ENCODE measurements around the gene NME2.
A peak's percentile ranks its signal among the peaks of the same experiment; 100 is the strongest.
"Not testable (repeated sequence)": the region's sequence is repeated elsewhere in the genome, so short reads cannot be mapped to it uniquely, and the experiment has no call there.

Gene NME2

DNA sequence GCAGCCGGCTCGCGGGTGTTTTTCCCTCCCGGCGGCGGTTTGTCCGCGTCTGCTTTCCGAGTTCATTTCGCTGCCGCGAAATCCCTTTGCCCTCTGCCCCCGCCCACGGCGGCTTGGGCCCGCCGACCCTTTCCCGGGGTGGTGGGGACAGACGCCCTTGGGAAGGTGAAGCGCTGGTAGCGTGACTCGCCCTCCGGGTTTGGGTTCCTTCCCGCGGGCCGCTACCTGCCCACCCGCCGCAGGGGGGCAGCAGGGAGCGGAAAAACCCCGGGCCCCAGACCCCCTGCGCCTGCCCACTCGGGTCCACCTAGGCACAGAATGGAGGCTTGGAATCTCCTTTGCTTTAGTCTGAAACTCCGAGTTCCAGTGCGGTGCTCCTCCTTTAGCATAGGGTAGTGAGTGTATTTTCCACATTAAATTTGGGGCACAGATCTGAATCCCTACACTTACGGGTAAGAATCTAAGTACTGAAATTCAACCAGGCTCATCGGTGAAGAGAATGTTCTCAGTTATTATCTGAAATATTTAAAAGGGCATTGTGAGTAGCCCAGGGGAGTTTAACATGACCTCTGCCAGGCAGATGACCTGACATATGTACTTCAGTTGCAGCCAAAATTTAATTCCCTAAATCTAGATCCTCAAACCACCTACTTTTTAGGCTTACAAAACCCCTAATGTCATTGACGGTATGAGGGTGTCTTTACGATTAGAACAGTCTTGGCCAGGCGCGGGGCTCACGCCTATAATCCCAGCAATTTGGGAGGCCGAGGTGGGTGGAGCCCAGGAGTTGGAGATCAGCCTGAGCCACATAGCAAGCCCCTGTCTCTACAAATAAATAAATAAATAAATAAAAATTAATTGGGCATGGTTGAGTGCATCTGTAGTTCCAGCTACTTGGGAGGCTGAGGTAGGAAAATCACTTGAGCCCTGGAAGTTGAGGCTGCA, 1.0 kb downstream of the NME2 start:
- Mint-ChIP-seq H3K9me3 (no peaks in the 10 kb centered on the region), H3K4me1 (peaks cover 38% of the 10 kb centered on the region), H3K27me3 (no peaks in the 10 kb centered on the region), H3K36me3 (ENCODE audit: low read depth) (peaks cover 55% of the 10 kb centered on the region), H3K27ac (peak overlapping the region; percentile 94), H3K4me3 (peak overlapping the region; percentile 93)
- peak; percentile 34 for ATAC-seq
- DNase-seq = peak; percentile 85

GRCh38 chr17:51169340-51169739, 3.1 kb downstream of the NME2 start:
- Mint-ChIP-seq H3K9me3 (no peaks in the 10 kb centered on the region), H3K27me3 (no peaks in the 10 kb centered on the region), H3K4me1 (peaks cover 35% of the 10 kb centered on the region), H3K4me3 (peak overlapping the region; percentile 60), H3K36me3 (ENCODE audit: low read depth) (peaks cover 45% of the 10 kb centered on the region), H3K27ac (peak overlapping the region; percentile 63)
- no peak for ATAC-seq
- DNase-seq = no peak

DNA sequence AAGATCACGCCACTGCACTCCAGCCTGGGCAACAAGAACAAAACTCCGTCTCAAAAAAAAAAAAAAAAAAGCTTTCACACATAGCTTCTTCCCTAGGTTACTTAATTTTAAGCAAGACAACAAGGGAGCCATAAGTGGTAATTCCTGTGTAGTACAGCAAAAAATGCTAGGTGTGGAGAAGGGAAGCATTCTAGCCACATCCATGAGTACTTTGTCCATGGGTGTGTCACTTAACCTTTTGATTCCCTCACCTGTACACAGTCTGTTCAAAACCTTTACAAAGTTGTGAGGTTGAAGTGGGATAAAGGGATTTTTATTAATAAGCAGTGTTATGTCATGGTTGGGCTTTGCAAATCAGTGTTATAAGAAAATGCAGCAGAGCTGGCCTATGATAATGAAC, 4.5 kb downstream of the NME2 start:
- Mint-ChIP-seq H3K27me3 (no peaks in the 10 kb centered on the region), H3K36me3 (ENCODE audit: low read depth) (peaks cover 48% of the 10 kb centered on the region), H3K27ac (no peak overlapping the region), H3K4me3 (no peak overlapping the region), H3K4me1 (peaks cover 27% of the 10 kb centered on the region), H3K9me3 (no peaks in the 10 kb centered on the region)
- ATAC-seq (no peak), DNase-seq (no peak)

- H3K36me3 Mint-ChIP-seq (ENCODE audit: low read depth) = peaks cover 48% of the 10 kb centered on the region
Measured at GRCh38 chr17:51172030-51172429, 5.8 kb downstream of the NME2 start.

GRCh38 chr17:51180486-51180885, 14.3 kb downstream of the NME2 start:
- H3K4me1 Mint-ChIP-seq = no peaks in the 10 kb centered on the region
- ATAC-seq (no peak), DNase-seq (no peak)
- no peak overlapping the region for H3K27ac Mint-ChIP-seq
- peaks cover 23% of the 10 kb centered on the region for H3K36me3 Mint-ChIP-seq (ENCODE audit: low read depth)
- H3K4me3 Mint-ChIP-seq = no peak overlapping the region
- no peaks in the 10 kb centered on the region for H3K27me3 Mint-ChIP-seq
- H3K9me3 Mint-ChIP-seq = no peaks in the 10 kb centered on the region

More at GRCh38 chr17:51172030-51172429, 5.8 kb downstream of the NME2 start:
- H3K4me1 Mint-ChIP-seq = peaks cover 24% of the 10 kb centered on the region
- ATAC-seq, DNase-seq, H3K9me3 Mint-ChIP-seq, H3K4me3 Mint-ChIP-seq, H3K27ac Mint-ChIP-seq, H3K27me3 Mint-ChIP-seq: not testable (repeated sequence)

GRCh38 chr17:51184124-51184523, 17.9 kb downstream of the NME2 start:
- ATAC-seq = no peak
- H3K27ac Mint-ChIP-seq = no peak overlapping the region
- H3K4me1 Mint-ChIP-seq = no peaks in the 10 kb centered on the region
- H3K4me3 Mint-ChIP-seq = no peak overlapping the region
- peaks cover 28% of the 10 kb centered on the region for H3K36me3 Mint-ChIP-seq (ENCODE audit: low read depth)
- DNase-seq = no peak
- no peaks in the 10 kb centered on the region for H3K27me3 Mint-ChIP-seq
- H3K9me3 Mint-ChIP-seq = no peaks in the 10 kb centered on the region

DNA sequence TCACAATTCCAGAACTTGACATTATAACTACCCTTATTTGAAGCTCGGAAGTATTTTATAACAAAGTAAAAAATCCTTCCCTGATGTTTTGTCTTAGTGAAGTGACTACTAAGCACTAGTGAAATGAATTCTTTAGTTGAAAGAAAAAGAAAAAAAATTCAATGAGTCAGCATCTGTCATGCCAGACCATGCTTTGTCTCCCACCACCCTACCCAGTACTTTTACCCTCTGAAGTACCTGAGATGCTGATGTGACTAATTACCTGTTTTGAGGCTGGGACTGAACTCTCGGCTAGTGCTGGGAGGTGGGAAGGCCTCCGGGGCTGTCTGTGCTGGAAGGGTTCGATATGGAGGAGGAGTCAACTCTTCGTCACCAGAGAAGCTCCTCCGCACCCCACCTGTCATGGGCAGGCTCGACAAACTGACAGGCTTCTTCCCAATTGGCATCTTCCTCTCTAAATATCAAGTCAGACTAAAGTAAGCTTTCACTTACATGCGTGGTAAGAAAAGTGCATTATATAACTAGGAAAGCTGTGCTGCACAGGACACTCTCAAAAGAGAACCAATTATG, 19.6 kb downstream of the NME2 start:
- ATAC-seq (no peak), DNase-seq (no peak)
- Mint-ChIP-seq H3K27ac (no peak overlapping the region), H3K27me3 (no peaks in the 10 kb centered on the region), H3K4me1 (no peaks in the 10 kb centered on the region), H3K4me3 (no peak overlapping the region), H3K9me3 (no peaks in the 10 kb centered on the region), H3K36me3 (ENCODE audit: low read depth) (peaks cover 27% of the 10 kb centered on the region)

GRCh38 chr17:51188271-51188833, 22.1 kb downstream of the NME2 start:
- no peaks in the 10 kb centered on the region for H3K27me3 Mint-ChIP-seq
- H3K9me3 Mint-ChIP-seq = no peaks in the 10 kb centered on the region
- H3K4me1 Mint-ChIP-seq = no peaks in the 10 kb centered on the region
- no peak for DNase-seq
- ATAC-seq = no peak
- H3K4me3 Mint-ChIP-seq = no peak overlapping the region
- peaks cover 27% of the 10 kb centered on the region for H3K36me3 Mint-ChIP-seq (ENCODE audit: low read depth)
- H3K27ac Mint-ChIP-seq = no peak overlapping the region

DNA sequence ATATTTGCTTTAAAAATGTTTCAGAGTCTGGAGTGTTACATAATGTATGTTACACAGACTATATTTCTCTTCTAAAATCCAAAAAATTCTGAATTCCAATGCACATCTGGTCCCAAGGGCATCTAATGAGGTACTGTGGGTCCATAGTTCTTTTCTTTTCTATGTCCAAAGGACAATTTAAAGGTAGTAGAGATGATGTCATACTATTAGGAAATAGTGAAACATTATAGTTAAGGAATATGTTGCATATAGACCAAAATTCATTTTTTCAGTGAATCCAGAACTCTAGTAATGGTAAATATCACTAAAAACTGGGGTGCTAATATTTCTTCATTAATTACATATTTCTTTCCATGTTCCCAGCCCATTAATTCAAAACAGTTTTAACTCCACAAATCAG, 23.0 kb downstream of the NME2 start:
- no peak overlapping the region for H3K27ac Mint-ChIP-seq

DNA sequence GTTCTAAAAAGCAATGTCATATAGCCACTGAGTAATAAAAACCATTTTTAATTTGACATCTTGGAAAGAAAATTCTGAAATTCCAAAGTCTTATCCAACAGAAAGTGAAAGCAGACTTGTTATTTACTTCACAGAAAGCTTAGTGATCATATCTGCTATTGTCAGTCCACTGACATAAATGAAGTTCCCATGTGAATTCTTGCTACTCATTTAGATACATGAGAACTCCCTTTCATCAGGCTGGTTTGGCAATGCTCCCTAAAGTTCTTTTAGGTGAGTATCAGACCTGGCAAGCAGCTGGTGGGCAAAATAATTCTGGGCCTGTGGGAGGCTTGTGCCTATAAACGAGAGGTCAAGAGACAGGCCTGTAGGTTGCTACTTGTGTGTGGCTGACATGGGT, 23.4 kb downstream of the NME2 start:
- H3K27ac Mint-ChIP-seq = peak overlapping the region; percentile 32
- DNase-seq (no peak), ATAC-seq (no peak)
- H3K36me3 Mint-ChIP-seq (ENCODE audit: low read depth) = peaks cover 24% of the 10 kb centered on the region
- H3K4me1 Mint-ChIP-seq = no peaks in the 10 kb centered on the region
- H3K4me3 Mint-ChIP-seq = no peak overlapping the region
- H3K27me3 Mint-ChIP-seq = no peaks in the 10 kb centered on the region
- H3K9me3 Mint-ChIP-seq = no peaks in the 10 kb centered on the region

More for the DNA sequence above, 23.0 kb downstream of the NME2 start:
- Mint-ChIP-seq H3K36me3 (ENCODE audit: low read depth) (peaks cover 24% of the 10 kb centered on the region), H3K9me3 (no peaks in the 10 kb centered on the region), H3K27me3 (no peaks in the 10 kb centered on the region), H3K4me1 (no peaks in the 10 kb centered on the region), H3K4me3 (no peak overlapping the region)
- ATAC-seq = no peak
- no peak for DNase-seq

DNA sequence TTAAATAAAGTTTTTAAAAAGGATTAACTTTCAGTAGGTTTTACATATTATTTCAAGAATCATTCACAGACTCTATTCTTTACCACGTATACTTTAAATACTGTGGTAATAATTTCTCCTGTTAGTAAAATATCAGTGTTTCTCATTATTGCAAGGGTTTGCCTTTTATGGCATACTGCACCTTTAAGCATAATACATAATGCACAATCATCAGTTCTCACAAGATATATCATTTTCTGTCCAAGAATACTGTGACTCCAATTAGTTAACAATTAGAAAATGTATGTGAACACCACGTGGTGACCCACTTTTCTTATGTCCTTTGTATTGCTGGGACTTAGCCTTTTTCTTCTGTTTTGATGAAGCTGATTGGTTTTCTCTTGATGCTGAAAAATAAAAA, 25.7 kb downstream of the NME2 start:
- no peaks in the 10 kb centered on the region for H3K9me3 Mint-ChIP-seq
- DNase-seq (no peak), ATAC-seq (no peak)
- no peak overlapping the region for H3K4me3 Mint-ChIP-seq
- H3K27me3 Mint-ChIP-seq = no peaks in the 10 kb centered on the region
- no peak overlapping the region for H3K27ac Mint-ChIP-seq
- H3K36me3 Mint-ChIP-seq (ENCODE audit: low read depth) = peaks cover 16% of the 10 kb centered on the region
- no peaks in the 10 kb centered on the region for H3K4me1 Mint-ChIP-seq

- no peaks in the 10 kb centered on the region for H3K4me1 Mint-ChIP-seq
- ATAC-seq (no peak), DNase-seq (no peak)
- H3K27ac Mint-ChIP-seq = no peak overlapping the region
- no peaks in the 10 kb centered on the region for H3K27me3 Mint-ChIP-seq
- H3K36me3 Mint-ChIP-seq (ENCODE audit: low read depth) = peaks cover 20% of the 10 kb centered on the region
- H3K9me3 Mint-ChIP-seq = no peaks in the 10 kb centered on the region
- H3K4me3 Mint-ChIP-seq = no peak overlapping the region
Measured at GRCh38 chr17:51197754-51198153, 31.5 kb downstream of the NME2 start.

- Mint-ChIP-seq H3K9me3 (no peaks in the 10 kb centered on the region), H3K27me3 (no peaks in the 10 kb centered on the region), H3K4me1 (no peaks in the 10 kb centered on the region), H3K36me3 (ENCODE audit: low read depth) (peaks cover 21% of the 10 kb centered on the region), H3K27ac (no peak overlapping the region), H3K4me3 (no peak overlapping the region)
- ATAC-seq (no peak), DNase-seq (no peak)
Measured at GRCh38 chr17:51200295-51200694, 34.1 kb downstream of the NME2 start.

- DNase-seq (no peak), ATAC-seq (no peak)
- Mint-ChIP-seq H3K27ac (no peak overlapping the region), H3K36me3 (ENCODE audit: low read depth) (peaks cover 24% of the 10 kb centered on the region), H3K9me3 (no peaks in the 10 kb centered on the region), H3K4me1 (no peaks in the 10 kb centered on the region), H3K4me3 (no peak overlapping the region), H3K27me3 (no peaks in the 10 kb centered on the region)
Measured at GRCh38 chr17:51200846-51201245, 34.6 kb downstream of the NME2 start.

- peaks cover 24% of the 10 kb centered on the region for H3K36me3 Mint-ChIP-seq (ENCODE audit: low read depth)
- no peak for DNase-seq
- no peaks in the 10 kb centered on the region for H3K4me1 Mint-ChIP-seq
- no peak overlapping the region for H3K27ac Mint-ChIP-seq
- ATAC-seq = no peak
- no peaks in the 10 kb centered on the region for H3K9me3 Mint-ChIP-seq
- H3K4me3 Mint-ChIP-seq = no peak overlapping the region
- no peaks in the 10 kb centered on the region for H3K27me3 Mint-ChIP-seq
Measured at GRCh38 chr17:51203838-51204237, 37.6 kb downstream of the NME2 start.
